Gastrocnemius medialis (tissue), 4 donors: ENCODE results near the gene BOD1L1.
"Not testable (repeated sequence)": the region's sequence is repeated elsewhere in the genome, so short reads cannot be mapped to it uniquely, and the experiment has no call there.

ENCODE experiments used
- POLR2A ChIP-seq, 2 donors: fragments of 450-650 bp; IDR thresholded peaks; one replicate each; pipeline ENCODE4 v1.6.1; 2017; ENCODE audit warnings: antibody characterized with exemption in 2 of 2, mild to moderate bottlenecking in 2 of 2, moderate library complexity in 2 of 2
- TF ChIP-seq, protein P1 (sequence below), 5 experiments: fragments of 450-650 bp in 3 of 5; fragments of 200-600 bp in 2 of 5; sonication (generic) in 2 of 5; IDR thresholded peaks in 4 of 5; conservative IDR thresholded peaks in 1 of 5; 1 replicate in 4 of 5; 2 replicates in 1 of 5; pipeline ENCODE4 v1.5.1; 2016 to 2019; ENCODE audit warnings: antibody characterized with exemption in 5 of 5, mild to moderate bottlenecking in 3 of 5, moderate library complexity in 3 of 5

- TF ChIP-seq, protein P1, sequence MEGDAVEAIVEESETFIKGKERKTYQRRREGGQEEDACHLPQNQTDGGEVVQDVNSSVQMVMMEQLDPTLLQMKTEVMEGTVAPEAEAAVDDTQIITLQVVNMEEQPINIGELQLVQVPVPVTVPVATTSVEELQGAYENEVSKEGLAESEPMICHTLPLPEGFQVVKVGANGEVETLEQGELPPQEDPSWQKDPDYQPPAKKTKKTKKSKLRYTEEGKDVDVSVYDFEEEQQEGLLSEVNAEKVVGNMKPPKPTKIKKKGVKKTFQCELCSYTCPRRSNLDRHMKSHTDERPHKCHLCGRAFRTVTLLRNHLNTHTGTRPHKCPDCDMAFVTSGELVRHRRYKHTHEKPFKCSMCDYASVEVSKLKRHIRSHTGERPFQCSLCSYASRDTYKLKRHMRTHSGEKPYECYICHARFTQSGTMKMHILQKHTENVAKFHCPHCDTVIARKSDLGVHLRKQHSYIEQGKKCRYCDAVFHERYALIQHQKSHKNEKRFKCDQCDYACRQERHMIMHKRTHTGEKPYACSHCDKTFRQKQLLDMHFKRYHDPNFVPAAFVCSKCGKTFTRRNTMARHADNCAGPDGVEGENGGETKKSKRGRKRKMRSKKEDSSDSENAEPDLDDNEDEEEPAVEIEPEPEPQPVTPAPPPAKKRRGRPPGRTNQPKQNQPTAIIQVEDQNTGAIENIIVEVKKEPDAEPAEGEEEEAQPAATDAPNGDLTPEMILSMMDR (IDR thresholded peaks at IDR 0.05 in 4 of 5, conservative IDR thresholded peaks at IDR 0.05 in 1 of 5), result not testable (repeated sequence)
- not testable (repeated sequence) for TF ChIP-seq POLR2A (IDR thresholded peaks at IDR 0.05)
These were observed 67.4 kb downstream of the BOD1L1 start for GRCh38 chr4:13560111-13560510.
